ENCODE results near the gene PRIMA1. TPM values are rescaled to one million over a fixed set of nuclear protein-coding genes. Genes with fewer than 3 reads are reported as not detected.

The PRIMA1 gene, protein sequence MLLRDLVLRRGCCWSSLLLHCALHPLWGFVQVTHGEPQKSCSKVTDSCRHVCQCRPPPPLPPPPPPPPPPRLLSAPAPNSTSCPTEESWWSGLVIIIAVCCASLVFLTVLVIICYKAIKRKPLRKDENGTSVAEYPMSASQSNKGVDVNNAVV
- total RNA-seq, result 2.9 TPM

DNA sequence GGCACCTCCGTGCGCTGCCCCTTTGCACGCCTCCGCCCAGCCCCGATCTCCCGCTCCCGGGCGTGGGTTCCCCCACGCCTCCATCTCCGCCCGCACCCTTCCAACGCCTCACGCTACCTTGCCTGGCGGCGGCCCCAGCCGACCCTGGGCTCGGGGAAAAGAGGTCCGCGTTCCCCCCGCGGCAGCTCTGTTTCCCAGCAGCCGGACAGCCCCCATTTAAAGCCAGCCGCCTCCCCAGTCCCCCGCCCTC lies at the start of gene PRIMA1:
TSS of gene PRIMA1 (minus strand) at position 193 of the 250 bp plus-strand sequence. CDS start 767 bp downstream, outside the sequence.

Other genes with a start within 250 kb of the PRIMA1 start
- gene FAM181A, start 138.9 kb upstream of the PRIMA1 start, total RNA-seq, result not detected
- 4.1 TPM for gene ASB2, start 188.1 kb upstream of the PRIMA1 start, total RNA-seq
- gene CCDC197, start 208.8 kb upstream of the PRIMA1 start, total RNA-seq, result not detected
- 3.8 TPM for gene OTUB2, start 237.9 kb upstream of the PRIMA1 start, total RNA-seq